Measurements from ENCODE around the gene LILRA6.

DNA sequence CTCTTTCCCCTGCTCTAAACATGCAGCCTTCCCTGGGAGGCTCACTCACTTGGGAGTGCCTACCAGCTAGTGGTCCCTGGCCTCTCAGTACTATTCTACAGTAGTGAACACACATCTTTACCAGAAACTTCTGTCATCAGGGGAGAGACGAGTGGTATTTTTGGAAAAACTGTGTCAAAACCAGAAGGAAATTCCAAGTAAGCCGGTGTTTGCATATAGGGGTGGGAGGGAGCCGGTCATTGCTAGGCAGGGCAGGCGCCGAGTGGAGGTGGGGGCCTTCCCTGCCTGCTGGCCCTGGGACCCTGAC lies 35.0 kb downstream of the LILRA6 start:
- TF ChIP-seq GATA3 (IDR thresholded peaks at IDR 0.05; ENCODE audit: low read depth, low read length) (no peak), GATA2 (IDR thresholded peaks at IDR 0.05; ENCODE audit: low read depth, low read length) (no peak)

Data from SH-SY5Y (cell line).